Smooth muscle cell (in vitro differentiated cells): Measurements from ENCODE around the gene TMEM176B. TPM values are rescaled to one million over a fixed set of nuclear protein-coding genes. Genes with fewer than 3 reads are reported as not detected.

Experiments
- DNase-seq: peaks from one replicate; lab custom pipeline; 2025; ENCODE audit not compliant: unreplicated experiment; lab: John Stamatoyannopoulos, UW
- H2AFZ ChIP-seq: fragments of 200-600 bp; sonication (generic); 2 replicates; pipeline ENCODE4 v1.6.0; 2016; ENCODE audit warnings: antibody characterized with exemption, low read depth, mild to moderate bottlenecking
- H3F3A ChIP-seq: fragments of 200-600 bp; sonication (generic); 2 replicates; pipeline ENCODE4 v1.6.0; 2017; ENCODE audit warnings: antibody characterized with exemption, low read depth
- H3K27ac ChIP-seq: fragments of 200-600 bp; sonication (generic); 2 replicates; pipeline ENCODE4 v1.5.1; 2016; ENCODE audit warnings: low read depth, mild to moderate bottlenecking
- H3K27me3 ChIP-seq: fragments of 200-600 bp; sonication (generic); 2 replicates; pipeline ENCODE4 v1.6.1; 2016; ENCODE audit warnings: low read depth, mild to moderate bottlenecking
- H3K36me3 ChIP-seq: fragments of 200-600 bp; sonication (generic); 2 replicates; pipeline ENCODE4 v1.5.1; 2016; ENCODE audit warnings: low read depth
- H3K4me1 ChIP-seq: fragments of 200-600 bp; sonication (generic); 2 replicates; pipeline ENCODE4 v1.5.1; 2016; ENCODE audit warnings: low read depth
- H3K4me2 ChIP-seq: fragments of 200-600 bp; sonication (generic); 2 replicates; pipeline ENCODE4 v1.6.0; 2016; ENCODE audit warnings: mild to moderate bottlenecking
- H3K4me3 ChIP-seq: fragments of 200-600 bp; sonication (generic); 2 replicates; pipeline ENCODE4 v1.5.1; 2016; ENCODE audit warnings: mild to moderate bottlenecking
- H3K79me2 ChIP-seq: fragments of 200-600 bp; sonication (generic); 2 replicates; pipeline ENCODE4 v1.6.0; 2016; ENCODE audit warnings: low read depth, mild to moderate bottlenecking
- H3K9ac ChIP-seq: fragments of 200-600 bp; sonication (generic); 2 replicates; pipeline ENCODE4 v1.6.0; 2016; ENCODE audit warnings: low read depth
- H3K9me3 ChIP-seq: fragments of 200-600 bp; sonication (generic); replicated peaks from 2 replicates; pipeline ENCODE4 v1.5.1; 2016; ENCODE audit warnings: low read depth
- H4K20me1 ChIP-seq: fragments of 200-600 bp; sonication (generic); 2 replicates; pipeline ENCODE4 v1.6.0; 2016; ENCODE audit warnings: low read depth
- CTCF ChIP-seq: fragments of 200-600 bp; sonication (generic); IDR thresholded peaks from 2 replicates; pipeline ENCODE4 v1.5.1; 2017; ENCODE audit warnings: borderline replicate concordance, mild to moderate bottlenecking, antibody characterized with exemption; ENCODE audit not compliant: insufficient read depth, poor library complexity, severe bottlenecking
- WGBS: methylation state at CpG from one replicate; pipeline ENCODE4 v1.1.7; 2016; ENCODE audit warnings: low lambda C conversion rate; 5-methylcytosine and 5-hydroxymethylcytosine counted together
- polyA plus RNA-seq: library from polyadenylated mRNA; unstranded; fragments of >200 nt; fragmentation: Nextera tagmentation; extraction: Ambion mirVana; gene quantifications from 2 replicates; pipeline ENCODE4 v1.2.1, GENCODE V29; 2016
- total RNA-seq: library from RNA; depleted of rRNA; stranded (reverse); fragments of >200 nt; gene quantifications from 2 replicates; pipeline ENCODE4 v1.2.3, GENCODE V29; 2014

TMEM176B gene
- total and polyA plus RNA-seq, 2 experiments from 2014 or later: 52.8 to 108 TPM

DNA sequence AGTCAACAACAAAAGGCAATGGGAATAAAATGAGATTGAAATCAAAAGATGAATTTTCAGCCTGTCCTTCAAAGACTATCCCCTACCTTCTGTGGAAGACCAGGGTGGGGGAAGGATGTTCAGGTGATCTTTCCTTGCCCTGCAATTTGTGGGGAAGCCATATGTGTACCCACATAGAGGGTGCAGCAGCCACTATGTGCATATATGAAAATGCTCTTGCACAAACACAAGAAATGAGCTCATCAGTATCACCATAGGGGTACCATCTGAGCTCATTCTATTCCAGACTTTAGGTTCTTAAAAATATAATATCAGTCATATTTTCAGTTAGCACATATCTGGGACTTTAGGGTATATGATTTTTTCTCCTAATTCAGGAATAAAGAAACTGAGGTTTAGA, 45.2 kb downstream of the TMEM176B start:
- no peaks in the 10 kb centered on the region for H3K36me3 ChIP-seq
- H3K27me3 ChIP-seq: peaks cover 16% of the 10 kb centered on the region
- no peak overlapping the region for H3K27ac ChIP-seq
- no peaks in the 10 kb centered on the region for H3F3A ChIP-seq
- no peak overlapping the region for H3K4me2 ChIP-seq
- no peaks in the 10 kb centered on the region for H3K79me2 ChIP-seq
- H4K20me1 ChIP-seq: no peaks in the 10 kb centered on the region
- H3K9ac ChIP-seq: no peak overlapping the region
- H3K4me1 ChIP-seq: no peaks in the 10 kb centered on the region
- no peak for DNase-seq
- no peaks in the 10 kb centered on the region for H3K9me3 ChIP-seq
- no peak for TF ChIP-seq CTCF
- no peak overlapping the region for H3K4me3 ChIP-seq
- H2AFZ ChIP-seq: no peak overlapping the region

DNA sequence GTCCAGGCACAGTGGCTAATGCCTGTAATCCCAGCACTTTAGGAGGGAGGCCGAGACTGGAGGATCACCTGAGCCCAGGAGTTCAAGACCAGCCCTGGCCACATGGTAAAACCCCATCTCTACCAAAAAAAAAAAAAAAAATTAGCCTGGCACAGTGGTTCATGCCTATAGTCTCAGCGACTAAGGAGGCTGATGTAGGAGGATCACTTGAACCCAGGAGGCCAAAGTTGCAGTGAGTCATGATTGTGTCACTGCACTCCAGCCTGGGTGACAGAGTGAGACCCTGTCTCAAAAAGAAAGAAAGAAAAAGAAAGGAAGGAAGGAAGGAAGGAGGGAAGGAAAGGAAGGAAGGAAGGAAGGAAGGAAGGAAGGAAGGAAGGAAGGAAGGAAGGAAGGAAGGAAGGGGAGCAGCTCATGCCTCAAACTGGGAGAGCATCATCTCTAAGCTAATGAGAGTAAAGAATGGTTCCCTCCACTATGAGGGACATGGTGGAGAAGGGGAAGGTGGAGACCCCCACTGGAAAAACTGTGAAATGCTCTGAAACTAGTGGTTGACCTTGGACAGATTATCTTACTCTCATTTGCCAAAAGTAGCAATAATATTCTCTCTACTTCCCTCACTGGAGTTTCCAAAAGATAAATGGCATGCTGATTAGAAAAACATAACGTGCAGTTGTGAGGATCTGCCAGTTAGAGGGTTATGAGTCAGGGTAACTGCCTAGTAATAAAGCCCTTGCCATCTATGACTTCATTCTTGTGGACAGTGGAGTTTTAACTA, 46.1 kb downstream of the TMEM176B start:
- Histone ChIP-seq H3K27me3 (peaks cover 25% of the 10 kb centered on the region), H3K9ac (no peak overlapping the region), H3K4me1 (no peaks in the 10 kb centered on the region), H3K27ac (no peak overlapping the region), H3K79me2 (no peaks in the 10 kb centered on the region), H4K20me1 (no peaks in the 10 kb centered on the region), H3F3A (no peaks in the 10 kb centered on the region), H3K36me3 (no peaks in the 10 kb centered on the region), H3K9me3 (no peaks in the 10 kb centered on the region), H3K4me3 (no peak overlapping the region), H2AFZ (no peak overlapping the region), H3K4me2 (no peak overlapping the region)
- 33% methylated on average over 3 of the region's 3 CpGs for WGBS
- no peak for DNase-seq
- no peak for TF ChIP-seq CTCF

- no peak for DNase-seq
- Histone ChIP-seq H3K27me3 (peaks cover 33% of the 10 kb centered on the region), H3K4me2 (no peak overlapping the region), H3K4me1 (no peaks in the 10 kb centered on the region), H3K79me2 (no peaks in the 10 kb centered on the region), H3F3A (no peaks in the 10 kb centered on the region), H3K4me3 (no peak overlapping the region), H3K9me3 (no peaks in the 10 kb centered on the region), H3K36me3 (no peaks in the 10 kb centered on the region), H3K9ac (no peak overlapping the region), H2AFZ (no peak overlapping the region), H3K27ac (no peak overlapping the region), H4K20me1 (no peaks in the 10 kb centered on the region)
- WGBS: 78% methylated on average over 6 of the region's 6 CpGs
- no peak for TF ChIP-seq CTCF
Measured at GRCh38 chr7:150753239-150753638, 46.9 kb downstream of the TMEM176B start.

DNA sequence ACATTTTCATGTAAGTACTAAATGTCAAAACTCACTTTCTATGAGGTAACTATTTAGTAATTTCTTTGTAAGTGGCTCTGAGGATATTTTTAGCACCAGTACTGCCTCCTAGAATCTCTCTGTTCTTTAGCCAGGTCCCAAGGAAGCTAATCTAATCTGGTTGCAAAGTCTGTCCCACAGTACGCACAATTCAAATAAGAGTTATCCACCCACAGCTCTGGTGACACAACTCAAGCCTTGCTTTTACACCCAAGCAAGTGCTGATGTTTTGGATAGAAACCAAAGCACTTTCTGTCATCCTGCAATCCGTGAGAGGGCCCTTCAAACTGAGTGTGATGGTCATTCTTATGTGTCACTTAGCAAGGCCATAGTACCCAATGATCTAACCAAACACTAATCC, 48.5 kb downstream of the TMEM176B start:
- H3K9ac ChIP-seq: no peak overlapping the region
- no peaks in the 10 kb centered on the region for H3K79me2 ChIP-seq
- H4K20me1 ChIP-seq: no peaks in the 10 kb centered on the region
- no peaks in the 10 kb centered on the region for H3F3A ChIP-seq
- WGBS: 31% methylated on average over 2 of the region's 2 CpGs
- no peak for DNase-seq
- no peak overlapping the region for H3K27ac ChIP-seq
- no peak overlapping the region for H3K4me2 ChIP-seq
- H3K36me3 ChIP-seq: no peaks in the 10 kb centered on the region
- H3K4me1 ChIP-seq: no peaks in the 10 kb centered on the region
- no peak overlapping the region for H3K4me3 ChIP-seq
- H2AFZ ChIP-seq: no peak overlapping the region
- H3K9me3 ChIP-seq: no peaks in the 10 kb centered on the region
- TF ChIP-seq CTCF: no peak
- peaks cover 42% of the 10 kb centered on the region for H3K27me3 ChIP-seq
